Left ventricle myocardium inferior (tissue), 1 donor: Measurements from ENCODE around the gene MKKS. TPM values are rescaled to one million over a fixed set of nuclear protein-coding genes. Genes with fewer than 3 reads are reported as not detected.
"Not testable (repeated sequence)": the region's sequence is repeated elsewhere in the genome, so short reads cannot be mapped to it uniquely, and the experiment has no call there.

Experiments used
- DNase-seq: peaks from one replicate; pipeline ENCODE4 v3.0.0-alpha.2; 2020
- H3K27ac ChIP-seq: fragments of 200-600 bp; replicated peaks from 2 replicates; pipeline ENCODE4 v1.8.0; 2021
- H3K27me3 ChIP-seq: fragments of 200-600 bp; 2 replicates; pipeline ENCODE4 v1.8.0; 2021; ENCODE audit warnings: low read depth
- H3K36me3 ChIP-seq: fragments of 200-600 bp; 2 replicates; pipeline ENCODE4 v1.8.0; 2021
- H3K4me1 ChIP-seq: fragments of 200-600 bp; 2 replicates; pipeline ENCODE4 v1.8.0; 2021
- H3K4me3 ChIP-seq: fragments of 200-600 bp; 2 replicates; pipeline ENCODE4 v1.8.0; 2021; ENCODE audit warnings: mild to moderate bottlenecking, moderate library complexity
- H3K9me3 ChIP-seq: fragments of 200-600 bp; replicated peaks from 2 replicates; pipeline ENCODE4 v1.8.0; 2021
- intact Hi-C: fragments of 100-400 bp; cut with micrococcal nuclease; formaldehyde crosslinking; loops from one replicate; pipeline ENCODE4 v1.11.0; 2022
- total RNA-seq: library from RNA; stranded (reverse); fragmentation: NEBNext Ultra II Directional; extraction: Animal tissue kit (Norgen Biotek cat#: 25700); gene quantifications from one replicate; pipeline ENCODE4 v1.2.1, GENCODE V29; 2021
- TF ChIP-seq, protein P1 (sequence below): fragments of 200-600 bp; IDR thresholded peaks from 2 replicates; pipeline ENCODE4 v1.8.0; 2021; ENCODE audit warnings: antibody characterized with exemption, mild to moderate bottlenecking, borderline replicate concordance
- donor health status: DM: no; HTN: yes; CAD: no; lungs with severe emphysema.

Gene MKKS
- total RNA-seq, 1 donor from 2014 or later, result 28.3 TPM

DNA sequence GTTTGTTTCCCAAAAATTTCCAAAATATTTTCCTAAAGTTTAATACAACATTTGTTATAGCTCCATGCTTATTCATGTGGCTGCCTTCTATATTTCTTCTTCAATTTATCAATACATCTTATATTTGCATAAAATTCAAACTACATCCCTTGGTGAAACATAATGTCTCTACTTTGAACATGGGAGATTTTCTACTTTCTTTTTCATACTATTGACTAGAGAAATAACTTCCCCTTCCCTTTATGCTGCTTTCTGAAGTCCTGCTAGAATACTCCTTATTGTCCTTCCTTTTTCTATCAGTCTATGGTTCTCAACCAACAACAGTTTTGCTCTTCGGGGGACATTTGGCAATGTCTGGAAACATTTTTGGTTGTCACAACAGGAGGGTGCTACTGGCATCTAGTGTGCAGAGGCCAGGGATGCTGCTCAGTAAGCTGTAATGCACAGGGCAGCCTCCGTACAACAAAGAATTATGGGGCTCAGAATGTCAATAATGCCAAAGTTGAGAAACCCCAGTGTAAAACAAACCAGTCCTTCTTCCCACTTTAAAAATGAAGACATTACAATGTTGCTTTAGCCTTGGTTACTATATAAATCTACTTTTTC lies 29.9 kb downstream of the MKKS start:
- no peaks in the 10 kb centered on the region for H3K4me1 ChIP-seq

GRCh38 chr20:10402938-10403608 lies 30.9 kb downstream of the MKKS start:
- H3K9me3 ChIP-seq, result no peaks in the 10 kb centered on the region
- H3K4me1 ChIP-seq, result no peaks in the 10 kb centered on the region
- DNase-seq, result no peak
- H3K27me3 ChIP-seq, result no peaks in the 10 kb centered on the region
- peaks cover 32% of the 10 kb centered on the region for H3K36me3 ChIP-seq
- H3K27ac ChIP-seq, result no peak overlapping the region
- no peak overlapping the region for H3K4me3 ChIP-seq
- TF ChIP-seq, protein P1, sequence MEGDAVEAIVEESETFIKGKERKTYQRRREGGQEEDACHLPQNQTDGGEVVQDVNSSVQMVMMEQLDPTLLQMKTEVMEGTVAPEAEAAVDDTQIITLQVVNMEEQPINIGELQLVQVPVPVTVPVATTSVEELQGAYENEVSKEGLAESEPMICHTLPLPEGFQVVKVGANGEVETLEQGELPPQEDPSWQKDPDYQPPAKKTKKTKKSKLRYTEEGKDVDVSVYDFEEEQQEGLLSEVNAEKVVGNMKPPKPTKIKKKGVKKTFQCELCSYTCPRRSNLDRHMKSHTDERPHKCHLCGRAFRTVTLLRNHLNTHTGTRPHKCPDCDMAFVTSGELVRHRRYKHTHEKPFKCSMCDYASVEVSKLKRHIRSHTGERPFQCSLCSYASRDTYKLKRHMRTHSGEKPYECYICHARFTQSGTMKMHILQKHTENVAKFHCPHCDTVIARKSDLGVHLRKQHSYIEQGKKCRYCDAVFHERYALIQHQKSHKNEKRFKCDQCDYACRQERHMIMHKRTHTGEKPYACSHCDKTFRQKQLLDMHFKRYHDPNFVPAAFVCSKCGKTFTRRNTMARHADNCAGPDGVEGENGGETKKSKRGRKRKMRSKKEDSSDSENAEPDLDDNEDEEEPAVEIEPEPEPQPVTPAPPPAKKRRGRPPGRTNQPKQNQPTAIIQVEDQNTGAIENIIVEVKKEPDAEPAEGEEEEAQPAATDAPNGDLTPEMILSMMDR, result no peak
- intact Hi-C loops, result no loop called here

More for the DNA sequence above, 29.9 kb downstream of the MKKS start:
- H3K36me3 ChIP-seq, result peaks cover 32% of the 10 kb centered on the region
- H3K9me3 ChIP-seq, result no peaks in the 10 kb centered on the region
- no peak overlapping the region for H3K4me3 ChIP-seq
- no peak for DNase-seq
- no peaks in the 10 kb centered on the region for H3K27me3 ChIP-seq
- TF ChIP-seq, protein P1, result no peak
- no peak overlapping the region for H3K27ac ChIP-seq
- intact Hi-C loops, result no loop called here

DNA sequence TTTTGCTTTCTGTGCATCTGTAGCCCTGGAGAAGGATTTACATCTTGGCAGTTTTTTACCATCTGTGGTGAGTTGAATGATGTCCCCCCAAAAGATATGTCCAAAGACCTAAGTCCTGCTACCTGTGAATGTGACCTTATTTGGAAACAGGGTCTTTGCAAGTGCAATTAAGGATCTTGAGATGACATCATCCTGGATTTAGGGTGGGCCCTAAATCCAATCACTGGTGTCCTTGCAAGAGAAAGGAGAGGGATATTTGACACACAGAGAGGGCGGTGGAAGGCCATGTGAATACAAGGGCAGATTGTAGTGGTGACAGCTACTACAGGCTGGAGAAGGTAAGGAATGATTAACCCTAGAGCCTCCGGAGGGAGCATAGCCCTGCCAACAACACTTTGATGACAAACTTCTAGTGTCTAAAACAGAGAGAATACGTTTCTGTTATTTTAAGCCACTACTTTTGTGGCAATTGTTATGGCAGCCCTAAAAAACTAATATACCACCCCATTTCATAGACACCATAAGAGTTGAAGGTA lies 35.1 kb downstream of the MKKS start:
- no peak overlapping the region for H3K4me3 ChIP-seq
- H3K4me1 ChIP-seq, result no peaks in the 10 kb centered on the region
- DNase-seq, result no peak
- TF ChIP-seq, protein P1, result no peak
- H3K9me3 ChIP-seq, result no peaks in the 10 kb centered on the region
- intact Hi-C loops, result no loop called here
- no peaks in the 10 kb centered on the region for H3K36me3 ChIP-seq
- H3K27me3 ChIP-seq, result no peaks in the 10 kb centered on the region
- no peak overlapping the region for H3K27ac ChIP-seq

GRCh38 chr20:10394752-10395151 lies 39.3 kb downstream of the MKKS start:
- intact Hi-C loops, H3K27me3 ChIP-seq: not testable (repeated sequence)

GRCh38 chr20:10390709-10391108 lies 43.3 kb downstream of the MKKS start:
- intact Hi-C loops, result no loop called here
- no peaks in the 10 kb centered on the region for H3K4me1 ChIP-seq
- H3K27ac ChIP-seq, result no peak overlapping the region
- TF ChIP-seq, protein P1, result no peak
- H3K36me3 ChIP-seq, result no peaks in the 10 kb centered on the region
- no peak for DNase-seq
- no peak overlapping the region for H3K4me3 ChIP-seq
- H3K9me3 ChIP-seq, result peaks cover 10% of the 10 kb centered on the region
- H3K27me3 ChIP-seq, result no peaks in the 10 kb centered on the region

More at GRCh38 chr20:10394752-10395151, 39.3 kb downstream of the MKKS start:
- not testable (repeated sequence) for H3K36me3 ChIP-seq, H3K4me1 ChIP-seq, H3K27ac ChIP-seq, H3K9me3 ChIP-seq, H3K4me3 ChIP-seq, DNase-seq

GRCh38 chr20:10388597-10388996 lies 45.4 kb downstream of the MKKS start:
- Histone ChIP-seq H3K4me1 (no peaks in the 10 kb centered on the region), H3K27ac (no peak overlapping the region), H3K9me3 (peaks cover 10% of the 10 kb centered on the region), H3K36me3 (no peaks in the 10 kb centered on the region), H3K4me3 (no peak overlapping the region), H3K27me3 (no peaks in the 10 kb centered on the region)
- no peak for DNase-seq
- intact Hi-C loops, result no loop called here
- TF ChIP-seq, protein P1, result no peak
